ENCODE results near the gene AP2A2. TPM values are rescaled to one million over a fixed set of nuclear protein-coding genes. Genes with fewer than 3 reads are reported as not detected.
A peak's percentile ranks its signal among the peaks of the same experiment; 100 is the strongest.

AP2A2 gene
- total RNA-seq (100 to 1,000 TPM; 139 to 321 (median 170) TPM), polyA plus RNA-seq (100 to 1,000 TPM in 1 of 3 donors, 10 to 100 TPM in 2; 32.7 to 102 (median 34.1) TPM)
- long read RNA-seq, donor 1, full-length matches to known transcripts = 13 of 47 reads
- long read RNA-seq, donor 1, partial matches to known transcripts = 34 of 47 reads
- long read RNA-seq, donor 1, other reads (novel, unspliced or antisense) = 0 of 47 reads
- long read RNA-seq, donor 2, full-length matches to known transcripts = 2 of 2 reads
- long read RNA-seq, donor 2, partial matches to known transcripts = 0 of 2 reads
- long read RNA-seq, donor 2, other reads (novel, unspliced or antisense) = 0 of 2 reads

DNA sequence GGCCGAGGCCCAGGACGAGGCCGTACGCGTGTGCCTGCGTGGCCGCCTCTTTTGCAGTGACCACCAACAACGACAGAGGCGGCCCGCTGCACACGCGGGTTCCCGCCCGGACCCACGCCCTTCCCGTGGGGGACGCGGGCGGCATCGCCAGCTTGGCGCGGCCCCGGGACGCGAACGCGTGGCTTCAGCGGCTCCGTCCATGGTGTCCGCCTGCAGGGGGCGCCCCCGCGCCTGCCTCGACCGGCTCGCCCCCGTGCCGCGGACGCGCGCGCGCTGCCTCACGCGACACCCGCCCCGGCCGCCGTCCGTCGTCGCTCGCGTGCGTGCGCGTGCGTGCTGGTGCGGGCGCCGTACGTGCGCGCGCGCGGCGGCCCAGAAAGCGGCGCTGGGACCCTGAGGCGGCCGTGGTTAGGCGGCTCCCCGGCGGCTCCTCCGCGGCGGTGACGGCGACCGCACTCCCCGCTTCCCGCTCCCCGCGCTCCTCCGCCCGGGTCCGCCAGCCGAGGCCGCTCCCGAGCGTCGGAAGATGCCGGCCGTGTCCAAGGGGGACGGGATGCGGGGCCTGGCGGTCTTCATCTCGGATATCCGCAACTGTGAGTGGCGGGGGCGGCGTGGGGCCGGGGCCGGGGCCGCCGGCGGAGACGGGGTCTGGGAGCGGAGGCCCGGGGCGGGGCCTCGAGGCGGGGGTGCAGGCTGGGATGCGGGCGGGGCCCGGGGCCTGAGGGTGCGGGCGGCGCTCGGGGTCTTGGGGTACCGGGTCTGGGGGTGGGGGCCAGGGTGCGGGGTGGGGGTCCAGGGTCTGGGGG is at the start of gene AP2A2:
Gene AP2A2 (plus strand): TSS at position 375 of the 806 bp plus-strand sequence. CDS start 152 bp downstream, at position 527.
- Histone ChIP-seq H3K4me3 (peak within 1 kb of the TSS; percentile 54 to 91 (median 68)), H3K4me1 (peaks cover 25 to 70% (median 57%) of the 10 kb centered on the region in 6 donors), H3K36me3 (peaks cover 0 to 22% (median 0%) of the 10 kb centered on the region in 6 donors), H3K27ac (peak within 1 kb of the TSS; percentile 84 to 98 (median 94)), H3K9me3 (no peaks in the 10 kb centered on the region), H3K27me3 (replicated peaks in 1 of 7) (no peaks in the 10 kb centered on the region)
- intact Hi-C loops (cut with DNase I; ENCODE audit: low total_unique reads) = no loop called here
- peak; percentile 97 for DNase-seq
- 3 to 8% (median 4%) methylated on average over 39 to 124 of the region's 124 CpGs for WGBS, 5 donors
- TF ChIP-seq POLR2A (IDR thresholded peaks at IDR 0.05) (peak in 2 of 3 donors; percentile 48 to 71), POLR2AphosphoS5 (IDR thresholded peaks at IDR 0.05) (peak; percentile 81 to 87 (median 82))
- TF ChIP-seq, protein P1, sequence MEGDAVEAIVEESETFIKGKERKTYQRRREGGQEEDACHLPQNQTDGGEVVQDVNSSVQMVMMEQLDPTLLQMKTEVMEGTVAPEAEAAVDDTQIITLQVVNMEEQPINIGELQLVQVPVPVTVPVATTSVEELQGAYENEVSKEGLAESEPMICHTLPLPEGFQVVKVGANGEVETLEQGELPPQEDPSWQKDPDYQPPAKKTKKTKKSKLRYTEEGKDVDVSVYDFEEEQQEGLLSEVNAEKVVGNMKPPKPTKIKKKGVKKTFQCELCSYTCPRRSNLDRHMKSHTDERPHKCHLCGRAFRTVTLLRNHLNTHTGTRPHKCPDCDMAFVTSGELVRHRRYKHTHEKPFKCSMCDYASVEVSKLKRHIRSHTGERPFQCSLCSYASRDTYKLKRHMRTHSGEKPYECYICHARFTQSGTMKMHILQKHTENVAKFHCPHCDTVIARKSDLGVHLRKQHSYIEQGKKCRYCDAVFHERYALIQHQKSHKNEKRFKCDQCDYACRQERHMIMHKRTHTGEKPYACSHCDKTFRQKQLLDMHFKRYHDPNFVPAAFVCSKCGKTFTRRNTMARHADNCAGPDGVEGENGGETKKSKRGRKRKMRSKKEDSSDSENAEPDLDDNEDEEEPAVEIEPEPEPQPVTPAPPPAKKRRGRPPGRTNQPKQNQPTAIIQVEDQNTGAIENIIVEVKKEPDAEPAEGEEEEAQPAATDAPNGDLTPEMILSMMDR (IDR thresholded peaks at IDR 0.05 in 8 of 11, conservative IDR thresholded peaks at IDR 0.05 in 3 of 11) = peak; percentile 23 to 89 (median 84)

DNA sequence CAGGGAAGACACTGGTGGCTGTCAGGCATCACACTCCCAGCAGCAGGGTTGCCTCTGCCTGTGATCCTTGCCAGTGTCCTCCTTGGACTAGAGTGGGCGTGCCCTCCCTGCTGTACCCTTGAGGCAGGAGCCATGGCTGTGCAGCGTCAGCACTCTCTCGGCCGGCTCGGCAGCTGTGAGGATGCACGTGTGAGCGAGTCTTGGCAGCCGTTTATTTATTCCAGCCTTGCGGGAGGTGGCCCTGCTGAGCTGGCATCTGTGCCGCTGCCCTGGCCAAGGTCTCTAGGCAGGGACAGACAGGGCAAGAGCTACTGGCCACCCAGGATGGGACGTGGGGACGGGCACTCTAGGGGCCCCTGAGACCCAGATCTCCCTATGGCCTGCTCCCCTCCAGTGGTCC is 49.1 kb upstream of the AP2A2 start:
- intact Hi-C loops (cut with DNase I; ENCODE audit: low total_unique reads) = no loop called here
- peak; percentile 90 for DNase-seq
- WGBS, 5 donors = 63 to 100% (median 79%) methylated on average over 1 to 12 of the region's 12 CpGs

DNA sequence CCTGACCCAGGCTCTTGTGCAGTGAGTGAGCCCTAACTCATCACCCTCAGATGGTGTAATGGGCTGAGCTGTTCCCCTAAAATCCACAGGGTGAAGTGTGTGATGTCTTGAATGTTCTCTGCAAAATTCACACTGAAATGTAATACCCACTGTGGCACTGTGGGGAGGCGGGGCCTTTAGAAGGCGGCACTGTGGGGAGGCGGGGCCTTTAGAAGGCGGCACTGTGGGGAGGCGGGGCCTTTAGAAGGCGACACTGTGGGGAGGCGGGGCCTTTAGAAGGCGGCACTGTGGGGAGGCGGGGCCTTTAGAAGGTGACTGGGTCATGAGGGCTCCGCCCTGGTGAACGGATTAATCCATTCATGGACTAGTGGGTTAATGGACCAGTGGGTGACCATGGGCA is 48.1 kb upstream of the AP2A2 start:
- no peak for DNase-seq
- Histone ChIP-seq H3K27ac (peak overlapping the region in 5 of 8 donors; percentile 52 to 78 (median 68)), H3K27me3 (replicated peaks in 1 of 7) (no peaks in the 10 kb centered on the region), H3K36me3 (peaks cover 0 to 89% (median 36%) of the 10 kb centered on the region in 6 donors), H3K4me1 (peaks cover 0 to 45% (median 10%) of the 10 kb centered on the region in 6 donors), H3K9me3 (no peaks in the 10 kb centered on the region), H3K4me3 (no peak overlapping the region)
- intact Hi-C loops (cut with DNase I; ENCODE audit: low total_unique reads) = no loop called here
- TF ChIP-seq POLR2AphosphoS5 (IDR thresholded peaks at IDR 0.05) (no peak), POLR2A (IDR thresholded peaks at IDR 0.05) (no peak)
- TF ChIP-seq, protein P1 (IDR thresholded peaks at IDR 0.05 in 8 of 11, conservative IDR thresholded peaks at IDR 0.05 in 3 of 11) = no peak
- 89 to 93% (median 92%) methylated on average over 11 of the region's 11 CpGs for WGBS, 5 donors

More for the DNA sequence above, 49.1 kb upstream of the AP2A2 start:
- H3K27ac ChIP-seq = peak overlapping the region in 5 of 8 donors; percentile 52 to 78 (median 68)
- TF ChIP-seq, protein P1 (IDR thresholded peaks at IDR 0.05 in 8 of 11, conservative IDR thresholded peaks at IDR 0.05 in 3 of 11) = no peak
- peak; percentile 87 to 91 (median 89) for TF ChIP-seq POLR2AphosphoS5 (IDR thresholded peaks at IDR 0.05)
- no peak for TF ChIP-seq POLR2A (IDR thresholded peaks at IDR 0.05)
- H3K36me3 ChIP-seq = peaks cover 0 to 80% (median 28%) of the 10 kb centered on the region in 6 donors
- no peaks in the 10 kb centered on the region for H3K9me3 ChIP-seq
- H3K27me3 ChIP-seq (replicated peaks in 1 of 7) = no peaks in the 10 kb centered on the region
- no peak overlapping the region for H3K4me3 ChIP-seq
- H3K4me1 ChIP-seq = peaks cover 0 to 45% (median 10%) of the 10 kb centered on the region in 6 donors
